Ascending aorta (tissue), 2 donors: ENCODE data around the gene KIF3C. TPM values are rescaled to one million over a fixed set of nuclear protein-coding genes. Genes with fewer than 3 reads are reported as not detected.

Source experiments
- DNase-seq, 2 donors: peaks; one replicate each; pipeline ENCODE4 v3.0.0-alpha.2; 2019; ENCODE audit warnings: low spot score in 2 of 2
- H3K27ac ChIP-seq, 2 donors: fragments of 200-600 bp; sonication (generic); one replicate each; pipeline ENCODE4 v1.5.1; 2016 to 2017; ENCODE audit warnings: mild to moderate bottlenecking in 1 of 2
- H3K27me3 ChIP-seq: fragments of 200-600 bp; sonication (generic); one replicate; pipeline ENCODE4 v1.5.1; 2017
- H3K36me3 ChIP-seq, 2 donors: fragments of 200-600 bp; sonication (generic); one replicate each; pipeline ENCODE4 v1.5.1; 2016
- H3K4me1 ChIP-seq, 2 donors: fragments of 200-600 bp; sonication (generic); one replicate each; pipeline ENCODE4 v1.5.1; 2016 to 2017; ENCODE audit warnings: mild to moderate bottlenecking in 1 of 2
- H3K4me3 ChIP-seq, 2 donors: fragments of 200-600 bp; sonication (generic); one replicate each; pipeline ENCODE4 v1.5.1; 2016 to 2017; ENCODE audit warnings: mild to moderate bottlenecking in 1 of 2
- H3K9me3 ChIP-seq, 2 donors: fragments of 200-600 bp; sonication (generic); one replicate each; pipeline ENCODE4 v1.5.1; 2016
- intact Hi-C: fragments of 100-400 bp; cut with DNase I; formaldehyde crosslinking; loops from one replicate; pipeline ENCODE4 v1.15.1; 2023
- total RNA-seq: library from RNA; depleted of rRNA; stranded (reverse); fragments of >200 nt; gene quantifications from one replicate; pipeline ENCODE4 v1.1.0, GENCODE V29; 2016
- TF ChIP-seq, protein P1 (sequence below), 3 experiments: fragments of 200-600 bp in 2 of 3; fragments of 450-650 bp in 1 of 3; sonication (generic) in 2 of 3; IDR thresholded peaks; one replicate each; pipeline ENCODE4 v1.5.1; 2016 to 2019; ENCODE audit warnings: antibody characterized with exemption in 3 of 3, mild to moderate bottlenecking in 1 of 3, moderate library complexity in 1 of 3

KIF3C gene
- total RNA-seq, 1 donor from 2014 or later, result 11.9 TPM

GRCh38 chr2:25933622-25934021, 48.7 kb downstream of the KIF3C start:
- Histone ChIP-seq H3K27me3 (no peaks in the 10 kb centered on the region), H3K4me3 (no peak overlapping the region), H3K4me1 (no peaks in the 10 kb centered on the region), H3K9me3 (no peaks in the 10 kb centered on the region), H3K27ac (no peak overlapping the region), H3K36me3 (peaks cover 10 to 22% of the 10 kb centered on the region in 2 donors)
- DNase-seq, result no peak
- TF ChIP-seq, protein P1, sequence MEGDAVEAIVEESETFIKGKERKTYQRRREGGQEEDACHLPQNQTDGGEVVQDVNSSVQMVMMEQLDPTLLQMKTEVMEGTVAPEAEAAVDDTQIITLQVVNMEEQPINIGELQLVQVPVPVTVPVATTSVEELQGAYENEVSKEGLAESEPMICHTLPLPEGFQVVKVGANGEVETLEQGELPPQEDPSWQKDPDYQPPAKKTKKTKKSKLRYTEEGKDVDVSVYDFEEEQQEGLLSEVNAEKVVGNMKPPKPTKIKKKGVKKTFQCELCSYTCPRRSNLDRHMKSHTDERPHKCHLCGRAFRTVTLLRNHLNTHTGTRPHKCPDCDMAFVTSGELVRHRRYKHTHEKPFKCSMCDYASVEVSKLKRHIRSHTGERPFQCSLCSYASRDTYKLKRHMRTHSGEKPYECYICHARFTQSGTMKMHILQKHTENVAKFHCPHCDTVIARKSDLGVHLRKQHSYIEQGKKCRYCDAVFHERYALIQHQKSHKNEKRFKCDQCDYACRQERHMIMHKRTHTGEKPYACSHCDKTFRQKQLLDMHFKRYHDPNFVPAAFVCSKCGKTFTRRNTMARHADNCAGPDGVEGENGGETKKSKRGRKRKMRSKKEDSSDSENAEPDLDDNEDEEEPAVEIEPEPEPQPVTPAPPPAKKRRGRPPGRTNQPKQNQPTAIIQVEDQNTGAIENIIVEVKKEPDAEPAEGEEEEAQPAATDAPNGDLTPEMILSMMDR (IDR thresholded peaks at IDR 0.05), result no peak
- intact Hi-C loops, result no loop called here

GRCh38 chr2:25929789-25930473, 52.4 kb downstream of the KIF3C start:
- DNase-seq, result no peak

DNA sequence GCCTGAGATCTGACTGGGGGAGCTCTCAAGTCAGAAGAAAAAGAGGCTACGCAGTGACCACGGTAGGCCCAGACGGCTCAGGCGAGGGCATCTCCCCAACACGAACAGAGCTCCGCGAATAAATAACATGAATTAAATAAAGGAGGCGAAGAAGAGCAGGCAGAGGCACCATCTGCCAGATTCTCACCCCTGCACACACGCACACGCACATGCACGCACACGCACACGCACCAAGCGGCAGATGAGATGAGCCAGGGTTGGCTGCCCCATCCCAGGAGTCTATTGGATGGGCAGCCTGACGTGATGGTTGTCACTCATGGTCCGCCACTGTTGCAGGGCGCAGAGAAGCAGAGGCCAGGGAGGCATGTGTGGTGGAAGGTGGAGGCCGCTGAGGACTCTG, 53.6 kb downstream of the KIF3C start:
- Histone ChIP-seq H3K36me3 (peaks cover 21 to 34% of the 10 kb centered on the region in 2 donors), H3K27me3 (no peaks in the 10 kb centered on the region), H3K4me1 (no peaks in the 10 kb centered on the region), H3K4me3 (no peak overlapping the region), H3K27ac (no peak overlapping the region), H3K9me3 (no peaks in the 10 kb centered on the region)
- intact Hi-C loops, result no loop called here
- no peak for DNase-seq
- TF ChIP-seq, protein P1 (IDR thresholded peaks at IDR 0.05), result no peak

More at GRCh38 chr2:25929789-25930473, 52.4 kb downstream of the KIF3C start:
- Histone ChIP-seq H3K9me3 (no peaks in the 10 kb centered on the region), H3K4me3 (no peak overlapping the region), H3K27me3 (no peaks in the 10 kb centered on the region), H3K27ac (no peak overlapping the region), H3K36me3 (peaks cover 25 to 42% of the 10 kb centered on the region in 2 donors), H3K4me1 (no peaks in the 10 kb centered on the region)
- intact Hi-C loops, result no loop called here
- TF ChIP-seq, protein P1 (IDR thresholded peaks at IDR 0.05), result no peak

GRCh38 chr2:25926984-25927756, 55.1 kb downstream of the KIF3C start:
- intact Hi-C loops, result no loop called here
- H3K36me3 ChIP-seq, result peaks cover 21 to 28% of the 10 kb centered on the region in 2 donors
- no peaks in the 10 kb centered on the region for H3K27me3 ChIP-seq
- H3K27ac ChIP-seq, result no peak overlapping the region
- TF ChIP-seq, protein P1 (IDR thresholded peaks at IDR 0.05), result no peak
- no peaks in the 10 kb centered on the region for H3K9me3 ChIP-seq
- H3K4me1 ChIP-seq, result no peaks in the 10 kb centered on the region
- no peak for DNase-seq
- no peak overlapping the region for H3K4me3 ChIP-seq

DNA sequence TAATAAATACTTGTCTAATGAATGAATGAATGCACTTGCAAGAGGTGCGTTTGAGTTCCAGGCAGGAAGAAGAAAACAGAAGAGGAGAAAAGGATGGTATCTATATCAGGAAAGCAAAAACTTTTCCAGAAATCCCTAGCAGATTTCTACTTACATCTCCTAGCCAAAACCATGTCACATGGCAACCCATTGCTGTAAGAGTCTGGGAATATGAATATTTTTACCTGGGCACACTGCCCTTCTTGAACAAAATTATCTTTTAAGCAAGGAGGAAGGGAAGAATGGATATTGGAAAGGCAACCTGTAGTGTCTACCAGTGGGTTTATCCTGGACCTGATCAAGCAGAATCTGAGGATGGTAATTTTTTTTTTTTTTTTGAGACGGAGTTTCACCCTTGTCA, 59.8 kb downstream of the KIF3C start:
- no peak overlapping the region for H3K4me3 ChIP-seq
- no peak overlapping the region for H3K27ac ChIP-seq
- TF ChIP-seq, protein P1 (IDR thresholded peaks at IDR 0.05), result no peak
- intact Hi-C loops, result no loop called here
- no peak for DNase-seq
- no peaks in the 10 kb centered on the region for H3K4me1 ChIP-seq
- no peaks in the 10 kb centered on the region for H3K27me3 ChIP-seq
- H3K9me3 ChIP-seq, result no peaks in the 10 kb centered on the region
- H3K36me3 ChIP-seq, result peaks cover 6 to 10% of the 10 kb centered on the region in 2 donors
